IPS-NIHi7 (cell line): ENCODE results near the gene RTRAF.

Experiments used
- DNase-seq: peaks from one replicate; pipeline ENCODE4 v3.0.0; 2012; ENCODE audit warnings: mixed read lengths; ENCODE audit errors: extremely low spot score

RTRAF gene

GRCh38 chr14:52020866-52021717 lies 31.7 kb downstream of the RTRAF start:
- no peak for DNase-seq

GRCh38 chr14:52021957-52022600 lies 32.7 kb downstream of the RTRAF start:
- no peak for DNase-seq

- no peak for DNase-seq
These were observed 34.2 kb downstream of the RTRAF start for GRCh38 chr14:52023518-52023917.

GRCh38 chr14:52025310-52025709 lies 36.0 kb downstream of the RTRAF start:
- DNase-seq: no peak

- no peak for DNase-seq
These were observed 36.8 kb downstream of the RTRAF start for GRCh38 chr14:52026017-52026660.

GRCh38 chr14:52026901-52027300 lies 37.6 kb downstream of the RTRAF start:
- no peak for DNase-seq

GRCh38 chr14:52029881-52030280 lies 40.5 kb downstream of the RTRAF start:
- no peak for DNase-seq

GRCh38 chr14:52031781-52032180 lies 42.4 kb downstream of the RTRAF start:
- DNase-seq: no peak

GRCh38 chr14:52032204-52032801 lies 43.0 kb downstream of the RTRAF start:
- no peak for DNase-seq

GRCh38 chr14:52033101-52033642 lies 43.8 kb downstream of the RTRAF start:
- no peak for DNase-seq

GRCh38 chr14:52039124-52039815 lies 49.9 kb downstream of the RTRAF start:
- DNase-seq: no peak

- no peak for DNase-seq
These were observed 51.3 kb downstream of the RTRAF start for GRCh38 chr14:52040598-52040997.

GRCh38 chr14:52042371-52043289 lies 53.3 kb downstream of the RTRAF start:
- DNase-seq: no peak

GRCh38 chr14:52043690-52044089 lies 54.3 kb downstream of the RTRAF start:
- peak; percentile 86 for DNase-seq

GRCh38 chr14:52044791-52045522 lies 55.6 kb downstream of the RTRAF start:
- no peak for DNase-seq

GRCh38 chr14:52046376-52046917 lies 57.1 kb downstream of the RTRAF start:
- no peak for DNase-seq

- DNase-seq: no peak
These were observed 58.8 kb downstream of the RTRAF start for GRCh38 chr14:52048116-52048515.

- DNase-seq: no peak
These were observed 59.4 kb downstream of the RTRAF start for GRCh38 chr14:52048641-52049204.

GRCh38 chr14:52049271-52049670 lies 59.9 kb downstream of the RTRAF start:
- no peak for DNase-seq
